Neuron (in vitro differentiated cells): Measurements from ENCODE around the gene ACOT6.
"Not testable (repeated sequence)": the region's sequence is repeated elsewhere in the genome, so short reads cannot be mapped to it uniquely, and the experiment has no call there.

Experiments used
- H2AFZ ChIP-seq: one replicate; pipeline ENCODE4 v1.6.1; 2013; ENCODE audit warnings: low read depth, mild to moderate bottlenecking, inconsistent platforms, low read length, moderate library complexity
- H3K27me3 ChIP-seq: one replicate; pipeline ENCODE4 v1.6.1; 2013; ENCODE audit warnings: low read length; ENCODE audit not compliant: insufficient read depth
- H3K36me3 ChIP-seq: one replicate; pipeline ENCODE4 v1.6.1; 2013; ENCODE audit warnings: low read length; ENCODE audit not compliant: insufficient read depth
- H3K4me1 ChIP-seq: one replicate; pipeline ENCODE4 v1.6.1; 2013; ENCODE audit warnings: low read length; ENCODE audit not compliant: insufficient read depth
- H3K4me3 ChIP-seq: 2 replicates; pipeline ENCODE4 v1.5.1; 2013; ENCODE audit warnings: mild to moderate bottlenecking, low read length, moderate library complexity
- H3K9me3 ChIP-seq: one replicate; pipeline ENCODE4 v1.6.1; 2013; ENCODE audit warnings: low read length

ACOT6 gene

GRCh38 chr14:73577214-73577613 lies 35.1 kb upstream of the ACOT6 start:
- H2AFZ ChIP-seq, H3K4me1 ChIP-seq, H3K4me3 ChIP-seq: not testable (repeated sequence)

GRCh38 chr14:73582102-73582979 lies 30.0 kb upstream of the ACOT6 start:
- not testable (repeated sequence) for H3K36me3 ChIP-seq, H3K4me1 ChIP-seq, H2AFZ ChIP-seq, H3K4me3 ChIP-seq, H3K27me3 ChIP-seq, H3K9me3 ChIP-seq

More at GRCh38 chr14:73577214-73577613, 35.1 kb upstream of the ACOT6 start:
- not testable (repeated sequence) for H3K9me3 ChIP-seq, H3K27me3 ChIP-seq, H3K36me3 ChIP-seq

GRCh38 chr14:73588695-73589094 lies 23.6 kb upstream of the ACOT6 start:
- H3K27me3 ChIP-seq = no peaks in the 10 kb centered on the region
- H3K4me3 ChIP-seq = no peak overlapping the region
- no peak overlapping the region for H2AFZ ChIP-seq
- peaks cover 1% of the 10 kb centered on the region for H3K9me3 ChIP-seq
- no peaks in the 10 kb centered on the region for H3K36me3 ChIP-seq
- H3K4me1 ChIP-seq = no peaks in the 10 kb centered on the region

- Histone ChIP-seq H3K36me3 (no peaks in the 10 kb centered on the region), H3K9me3 (peaks cover 1% of the 10 kb centered on the region), H2AFZ (no peak overlapping the region), H3K27me3 (no peaks in the 10 kb centered on the region), H3K4me1 (no peaks in the 10 kb centered on the region), H3K4me3 (no peak overlapping the region)
Measured at GRCh38 chr14:73589116-73589515, 23.2 kb upstream of the ACOT6 start.

- H2AFZ ChIP-seq, H3K27me3 ChIP-seq, H3K36me3 ChIP-seq: not testable (repeated sequence)
Measured at GRCh38 chr14:73590673-73591004, 21.7 kb upstream of the ACOT6 start.

GRCh38 chr14:73591690-73592449 lies 20.4 kb upstream of the ACOT6 start, which contains the start of gene ACOT4:
TSS of gene ACOT4 (plus strand) at chr14:73591873. CDS start at chr14:73591960, 87 bp downstream.
- Histone ChIP-seq H3K27me3 (no peaks in the 10 kb centered on the region), H3K36me3 (no peaks in the 10 kb centered on the region), H3K4me1 (no peaks in the 10 kb centered on the region), H2AFZ (no peak within 1 kb of the TSS), H3K4me3 (no peak within 1 kb of the TSS), H3K9me3 (peaks cover 1% of the 10 kb centered on the region)

More at GRCh38 chr14:73590673-73591004, 21.7 kb upstream of the ACOT6 start:
- not testable (repeated sequence) for H3K9me3 ChIP-seq, H3K4me3 ChIP-seq, H3K4me1 ChIP-seq

GRCh38 chr14:73594491-73594890 lies 17.8 kb upstream of the ACOT6 start:
- Histone ChIP-seq H3K4me3 (no peak overlapping the region), H3K4me1 (peaks cover 7% of the 10 kb centered on the region), H2AFZ (no peak overlapping the region), H3K9me3 (peaks cover 1% of the 10 kb centered on the region), H3K36me3 (no peaks in the 10 kb centered on the region), H3K27me3 (no peaks in the 10 kb centered on the region)

- Histone ChIP-seq H3K4me1 (peaks cover 14% of the 10 kb centered on the region), H3K36me3 (no peaks in the 10 kb centered on the region), H3K9me3 (no peaks in the 10 kb centered on the region), H3K27me3 (no peaks in the 10 kb centered on the region), H3K4me3 (no peak overlapping the region), H2AFZ (no peak overlapping the region)
Measured at GRCh38 chr14:73599499-73599898, 12.8 kb upstream of the ACOT6 start.

- H2AFZ ChIP-seq = no peak overlapping the region
- H3K4me3 ChIP-seq = no peak overlapping the region
- H3K4me1 ChIP-seq = peaks cover 14% of the 10 kb centered on the region
- no peaks in the 10 kb centered on the region for H3K27me3 ChIP-seq
- H3K36me3 ChIP-seq = no peaks in the 10 kb centered on the region
- peaks cover 3% of the 10 kb centered on the region for H3K9me3 ChIP-seq
Measured at GRCh38 chr14:73602994-73603393, 9.3 kb upstream of the ACOT6 start.

- H3K9me3 ChIP-seq = peaks cover 3% of the 10 kb centered on the region
Measured at GRCh38 chr14:73606271-73606670, 6.0 kb upstream of the ACOT6 start.

GRCh38 chr14:73607241-73607640 lies 5.1 kb upstream of the ACOT6 start:
- Histone ChIP-seq H3K4me1 (peaks cover 17% of the 10 kb centered on the region), H3K36me3 (no peaks in the 10 kb centered on the region)

More at GRCh38 chr14:73606271-73606670, 6.0 kb upstream of the ACOT6 start:
- Histone ChIP-seq H3K4me1 (peaks cover 16% of the 10 kb centered on the region), H3K4me3 (no peak overlapping the region), H3K27me3 (no peaks in the 10 kb centered on the region), H3K36me3 (no peaks in the 10 kb centered on the region), H2AFZ (no peak overlapping the region)

GRCh38 chr14:73610687-73611086 lies 1.6 kb upstream of the ACOT6 start:
- peaks cover 14% of the 10 kb centered on the region for H3K4me1 ChIP-seq
- peaks cover 3% of the 10 kb centered on the region for H3K27me3 ChIP-seq
- no peaks in the 10 kb centered on the region for H3K36me3 ChIP-seq
- no peak overlapping the region for H2AFZ ChIP-seq
- H3K4me3 ChIP-seq = no peak overlapping the region
- H3K9me3 ChIP-seq = peaks cover 3% of the 10 kb centered on the region

More at GRCh38 chr14:73607241-73607640, 5.1 kb upstream of the ACOT6 start:
- Histone ChIP-seq H2AFZ (no peak overlapping the region), H3K9me3 (peaks cover 3% of the 10 kb centered on the region), H3K27me3 (no peaks in the 10 kb centered on the region), H3K4me3 (no peak overlapping the region)

- peak overlapping the region; percentile 56 for H3K4me3 ChIP-seq
- peaks cover 3% of the 10 kb centered on the region for H3K27me3 ChIP-seq
- H2AFZ ChIP-seq = peak overlapping the region; percentile 95
- H3K9me3 ChIP-seq = no peaks in the 10 kb centered on the region
- peaks cover 14% of the 10 kb centered on the region for H3K4me1 ChIP-seq
- no peaks in the 10 kb centered on the region for H3K36me3 ChIP-seq
Measured at GRCh38 chr14:73613046-73613383, 698 bp downstream of the ACOT6 start.
